Uterus (tissue), 4 donors: ENCODE results near the gene MARCHF6. TPM values are rescaled to one million over a fixed set of nuclear protein-coding genes. Genes with fewer than 3 reads are reported as not detected.
"Not testable (repeated sequence)": the region's sequence is repeated elsewhere in the genome, so short reads cannot be mapped to it uniquely, and the experiment has no call there.

Source experiments
- DNase-seq, 2 donors: peaks; one replicate each; pipeline ENCODE4 v3.0.0-alpha.2; 2019 to 2020
- H3K27ac ChIP-seq, 2 donors: fragments of 200-600 bp; sonication (generic); 1 replicate in 1 of 2; 2 replicates in 1 of 2; pipeline ENCODE4 v1.5.1; 2016 to 2018
- H3K27me3 ChIP-seq, 2 donors: fragments of 200-600 bp; sonication (generic); one replicate each; pipeline ENCODE4 v1.5.1; 2018 to 2019; ENCODE audit warnings: control low read depth in 1 of 2
- H3K36me3 ChIP-seq, 2 donors: fragments of 200-600 bp; sonication (generic); one replicate each; pipeline ENCODE4 v1.5.1; 2019; ENCODE audit warnings: control low read depth in 1 of 2
- H3K4me1 ChIP-seq, 2 donors: fragments of 200-600 bp; sonication (generic); one replicate each; pipeline ENCODE4 v1.5.1; 2018 to 2019; ENCODE audit warnings: control low read depth in 1 of 2
- H3K4me3 ChIP-seq, 2 donors: fragments of 200-600 bp; sonication (generic); 1 replicate in 1 of 2; 2 replicates in 1 of 2; pipeline ENCODE4 v1.5.1; 2018 to 2019; ENCODE audit warnings: mild to moderate bottlenecking in 1 of 2
- H3K9me3 ChIP-seq, 2 donors: fragments of 200-600 bp; sonication (generic); one replicate each; pipeline ENCODE4 v1.5.1; 2019; ENCODE audit warnings: control low read depth in 1 of 2
- POLR2A ChIP-seq, 2 donors: fragments of 450-650 bp; IDR thresholded peaks; one replicate each; pipeline ENCODE4 v1.6.1; 2016; ENCODE audit warnings: antibody characterized with exemption in 2 of 2, mild to moderate bottlenecking in 1 of 2, moderate library complexity in 1 of 2
- intact Hi-C: fragments of 100-400 bp; cut with DNase I; formaldehyde crosslinking; loops from one replicate; pipeline ENCODE4 v1.15.1; 2023; ENCODE audit warnings: low total_unique reads
- total RNA-seq, 4 donors: library from RNA; depleted of rRNA in 3 of 4; stranded (reverse); fragments of >200 nt in 3 of 4; gene quantifications; one replicate each; pipeline versions ENCODE4 v1.1.0 to v1.2.4, GENCODE V29; 2014 to 2023
- TF ChIP-seq, protein P1 (sequence below), 4 experiments: fragments of 200-600 bp in 2 of 4; fragments of 450-650 bp in 2 of 4; sonication (generic) in 2 of 4; IDR thresholded peaks; one replicate each; pipeline ENCODE4 v1.5.1; 2016 to 2019; ENCODE audit warnings: antibody characterized with exemption in 4 of 4, mild to moderate bottlenecking in 2 of 4, moderate library complexity in 1 of 4
- donor health status: DM: yes; HTN: yes; CAD: no.

MARCHF6 gene
- total RNA-seq, 4 donors from 2014 or later: 62.1 to 234 (median 178) TPM

GRCh38 chr5:10366310-10367272 is 13.1 kb downstream of the MARCHF6 start:
- TF ChIP-seq, protein P1, sequence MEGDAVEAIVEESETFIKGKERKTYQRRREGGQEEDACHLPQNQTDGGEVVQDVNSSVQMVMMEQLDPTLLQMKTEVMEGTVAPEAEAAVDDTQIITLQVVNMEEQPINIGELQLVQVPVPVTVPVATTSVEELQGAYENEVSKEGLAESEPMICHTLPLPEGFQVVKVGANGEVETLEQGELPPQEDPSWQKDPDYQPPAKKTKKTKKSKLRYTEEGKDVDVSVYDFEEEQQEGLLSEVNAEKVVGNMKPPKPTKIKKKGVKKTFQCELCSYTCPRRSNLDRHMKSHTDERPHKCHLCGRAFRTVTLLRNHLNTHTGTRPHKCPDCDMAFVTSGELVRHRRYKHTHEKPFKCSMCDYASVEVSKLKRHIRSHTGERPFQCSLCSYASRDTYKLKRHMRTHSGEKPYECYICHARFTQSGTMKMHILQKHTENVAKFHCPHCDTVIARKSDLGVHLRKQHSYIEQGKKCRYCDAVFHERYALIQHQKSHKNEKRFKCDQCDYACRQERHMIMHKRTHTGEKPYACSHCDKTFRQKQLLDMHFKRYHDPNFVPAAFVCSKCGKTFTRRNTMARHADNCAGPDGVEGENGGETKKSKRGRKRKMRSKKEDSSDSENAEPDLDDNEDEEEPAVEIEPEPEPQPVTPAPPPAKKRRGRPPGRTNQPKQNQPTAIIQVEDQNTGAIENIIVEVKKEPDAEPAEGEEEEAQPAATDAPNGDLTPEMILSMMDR (IDR thresholded peaks at IDR 0.05): no peak
- TF ChIP-seq POLR2A (IDR thresholded peaks at IDR 0.05): no peak
- H3K27ac ChIP-seq: peak overlapping the region in 1 of 2 donors; percentile 25
- no peak overlapping the region for H3K4me3 ChIP-seq
- no peak for DNase-seq
- no peaks in the 10 kb centered on the region for H3K9me3 ChIP-seq
- H3K36me3 ChIP-seq: no peaks in the 10 kb centered on the region
- no peaks in the 10 kb centered on the region for H3K4me1 ChIP-seq
- intact Hi-C loops: no loop called here
- no peaks in the 10 kb centered on the region for H3K27me3 ChIP-seq

DNA sequence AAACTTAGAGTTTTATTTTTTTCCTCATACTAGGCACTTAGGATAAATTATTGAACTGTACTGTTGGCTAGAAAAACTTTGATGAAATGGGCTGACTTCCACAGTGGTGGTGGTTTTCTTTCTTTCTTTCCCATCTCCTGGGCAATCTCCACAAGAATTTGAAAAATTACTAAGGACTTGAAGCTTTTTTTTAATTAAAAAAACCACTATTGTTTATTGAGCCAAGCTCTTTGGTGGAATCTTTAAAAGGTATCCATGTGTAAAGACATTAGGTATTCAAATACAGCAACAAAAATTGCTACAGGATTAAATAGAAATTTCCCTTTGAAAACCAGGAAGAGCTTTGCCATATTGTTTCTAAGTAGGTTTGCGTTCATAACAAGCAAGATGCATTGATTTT is 14.1 kb downstream of the MARCHF6 start:
- no peak overlapping the region for H3K27ac ChIP-seq
- TF ChIP-seq, protein P1 (IDR thresholded peaks at IDR 0.05): no peak
- TF ChIP-seq POLR2A (IDR thresholded peaks at IDR 0.05): no peak
- no peak for DNase-seq
- H3K36me3 ChIP-seq: no peaks in the 10 kb centered on the region
- H3K4me1 ChIP-seq: no peaks in the 10 kb centered on the region
- intact Hi-C loops: no loop called here
- H3K27me3 ChIP-seq: no peaks in the 10 kb centered on the region
- H3K4me3 ChIP-seq: no peak overlapping the region
- no peaks in the 10 kb centered on the region for H3K9me3 ChIP-seq

- Histone ChIP-seq H3K4me1 (no peaks in the 10 kb centered on the region), H3K27ac (no peak overlapping the region), H3K36me3 (no peaks in the 10 kb centered on the region), H3K9me3 (no peaks in the 10 kb centered on the region), H3K4me3 (no peak overlapping the region), H3K27me3 (no peaks in the 10 kb centered on the region)
- intact Hi-C loops: no loop called here
- TF ChIP-seq, protein P1 (IDR thresholded peaks at IDR 0.05): no peak
- TF ChIP-seq POLR2A (IDR thresholded peaks at IDR 0.05): no peak
- DNase-seq: no peak
Measured at GRCh38 chr5:10370931-10371330, 17.4 kb downstream of the MARCHF6 start.

- intact Hi-C loops, H3K9me3 ChIP-seq, H3K4me3 ChIP-seq, DNase-seq, H3K27me3 ChIP-seq, H3K4me1 ChIP-seq, H3K27ac ChIP-seq, H3K36me3 ChIP-seq: not testable (repeated sequence)
Measured at GRCh38 chr5:10371369-10371768, 17.9 kb downstream of the MARCHF6 start.

DNA sequence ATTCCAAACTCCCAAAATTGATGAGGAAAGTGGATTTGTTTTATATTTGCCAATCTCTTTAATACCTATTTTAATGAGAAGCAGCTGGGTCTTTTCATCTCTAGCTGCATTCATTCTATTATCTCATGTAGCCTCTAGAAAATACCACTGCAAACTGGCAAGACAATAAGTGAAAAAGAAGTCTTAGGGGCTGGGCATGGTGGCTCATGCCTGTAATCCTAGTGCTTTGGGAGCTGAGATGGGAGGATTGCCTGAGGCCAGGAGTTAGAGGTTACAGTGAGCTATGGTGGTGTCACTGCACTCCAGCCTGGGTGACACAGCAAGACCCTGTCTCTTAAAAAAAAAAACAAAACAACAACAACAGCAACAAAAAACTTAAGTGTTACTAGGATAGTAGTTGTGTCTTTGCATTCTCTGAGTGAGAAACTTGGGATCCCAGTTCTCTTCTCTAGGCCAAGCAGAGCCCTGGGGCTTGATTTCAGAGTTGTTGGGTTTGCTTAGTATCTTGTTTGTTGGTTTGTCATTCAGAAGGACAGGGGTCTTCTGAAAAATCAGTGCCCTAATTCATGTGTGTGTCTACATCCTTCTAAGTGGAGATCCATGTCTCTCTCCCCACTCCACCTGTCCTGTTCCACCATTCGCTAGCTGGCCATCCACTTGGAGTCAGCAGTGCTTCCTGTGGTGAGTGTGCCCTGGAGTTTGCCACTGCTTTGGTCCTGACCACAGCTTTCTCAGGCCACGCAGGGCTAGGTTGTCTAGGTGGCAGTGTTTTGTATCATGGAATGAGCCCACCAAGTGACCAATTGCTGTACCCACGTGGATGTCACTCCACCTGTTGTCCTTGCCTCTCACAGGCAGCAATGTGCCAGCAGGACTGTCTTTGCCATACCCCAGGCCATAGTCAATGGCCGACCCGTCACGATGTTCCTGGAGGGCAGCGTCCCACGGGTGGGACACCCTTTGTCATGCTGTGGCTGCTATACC is 19.5 kb downstream of the MARCHF6 start:
- no peak for DNase-seq
- no peaks in the 10 kb centered on the region for H3K9me3 ChIP-seq
- H3K4me1 ChIP-seq: no peaks in the 10 kb centered on the region
- no peaks in the 10 kb centered on the region for H3K27me3 ChIP-seq
- intact Hi-C loops: no loop called here
- TF ChIP-seq, protein P1 (IDR thresholded peaks at IDR 0.05): no peak
- no peak for TF ChIP-seq POLR2A (IDR thresholded peaks at IDR 0.05)
- H3K4me3 ChIP-seq: no peak overlapping the region
- H3K36me3 ChIP-seq: no peaks in the 10 kb centered on the region
- no peak overlapping the region for H3K27ac ChIP-seq
